Right lobe of liver (tissue), 4 donors: ENCODE data around the gene SCN5A.

Source experiments
- POLR2A ChIP-seq: fragments of 450-650 bp; IDR thresholded peaks from one replicate; pipeline ENCODE4 v1.6.1; 2017; ENCODE audit warnings: antibody characterized with exemption, mild to moderate bottlenecking
- TF ChIP-seq, protein P1 (sequence below), 4 donors: fragments of 200-600 bp in 3 of 4; fragments of 450-650 bp in 1 of 4; IDR thresholded peaks; one replicate each; pipeline versions ENCODE4 v1.5.1 to v1.8.0; 2016 to 2022; ENCODE audit warnings: antibody characterized with exemption in 4 of 4, mild to moderate bottlenecking in 2 of 4
- donor health status: DM: no; HTN: no; CAD: no.
- donor health status: DM: no; HTN: no; CAD: no.
- donor health status: DM: no; HTN: yes; CAD: no.

DNA sequence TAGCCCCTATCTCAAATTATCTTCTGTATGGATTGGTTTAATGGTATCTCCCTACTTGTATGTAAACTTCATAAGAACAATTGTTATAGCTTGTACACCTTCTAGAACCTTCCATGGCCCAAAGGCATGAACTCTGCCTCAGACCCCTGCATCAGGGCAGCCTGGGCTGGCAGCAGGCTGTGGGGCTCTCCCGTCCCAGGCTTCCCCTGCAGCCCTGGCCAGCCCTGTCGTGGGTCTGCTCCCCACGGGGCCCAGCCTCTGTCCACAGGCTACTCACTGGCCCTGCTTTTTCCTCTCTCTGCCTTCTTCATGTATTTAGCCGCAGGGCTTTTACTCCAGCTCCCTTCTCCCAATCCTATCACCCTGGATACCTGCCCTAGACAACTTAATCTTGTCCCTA is 4.4 kb downstream of the SCN5A start:
- no peak for TF ChIP-seq POLR2A
- TF ChIP-seq, protein P1, sequence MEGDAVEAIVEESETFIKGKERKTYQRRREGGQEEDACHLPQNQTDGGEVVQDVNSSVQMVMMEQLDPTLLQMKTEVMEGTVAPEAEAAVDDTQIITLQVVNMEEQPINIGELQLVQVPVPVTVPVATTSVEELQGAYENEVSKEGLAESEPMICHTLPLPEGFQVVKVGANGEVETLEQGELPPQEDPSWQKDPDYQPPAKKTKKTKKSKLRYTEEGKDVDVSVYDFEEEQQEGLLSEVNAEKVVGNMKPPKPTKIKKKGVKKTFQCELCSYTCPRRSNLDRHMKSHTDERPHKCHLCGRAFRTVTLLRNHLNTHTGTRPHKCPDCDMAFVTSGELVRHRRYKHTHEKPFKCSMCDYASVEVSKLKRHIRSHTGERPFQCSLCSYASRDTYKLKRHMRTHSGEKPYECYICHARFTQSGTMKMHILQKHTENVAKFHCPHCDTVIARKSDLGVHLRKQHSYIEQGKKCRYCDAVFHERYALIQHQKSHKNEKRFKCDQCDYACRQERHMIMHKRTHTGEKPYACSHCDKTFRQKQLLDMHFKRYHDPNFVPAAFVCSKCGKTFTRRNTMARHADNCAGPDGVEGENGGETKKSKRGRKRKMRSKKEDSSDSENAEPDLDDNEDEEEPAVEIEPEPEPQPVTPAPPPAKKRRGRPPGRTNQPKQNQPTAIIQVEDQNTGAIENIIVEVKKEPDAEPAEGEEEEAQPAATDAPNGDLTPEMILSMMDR (IDR thresholded peaks at IDR 0.05), result no peak
